NCI-H1930 (cell line): ENCODE measurements around the gene FUT8.
"Not testable (repeated sequence)": the region's sequence is repeated elsewhere in the genome, so short reads cannot be mapped to it uniquely, and the experiment has no call there.

Experiments used
- DNase-seq, 2 experiments: peaks; one replicate each; lab custom pipeline; 2025; lab: John Stamatoyannopoulos, UW

The FUT8 gene

GRCh38 chr14:65623759-65624158 lies 211.2 kb downstream of the FUT8 start:
- no peak for DNase-seq

GRCh38 chr14:65627315-65627714 lies 214.8 kb downstream of the FUT8 start:
- DNase-seq: no peak

- DNase-seq: no peak
These were observed 216.1 kb downstream of the FUT8 start for GRCh38 chr14:65628664-65629063.

GRCh38 chr14:65631040-65631439 lies 218.5 kb downstream of the FUT8 start:
- no peak for DNase-seq

- no peak for DNase-seq
These were observed 220.0 kb downstream of the FUT8 start for GRCh38 chr14:65632487-65632886.

GRCh38 chr14:65633666-65634065 lies 221.1 kb downstream of the FUT8 start:
- not testable (repeated sequence) for DNase-seq

- DNase-seq: no peak
These were observed 225.2 kb downstream of the FUT8 start for GRCh38 chr14:65637780-65638179.

- no peak for DNase-seq
These were observed 226.7 kb downstream of the FUT8 start for GRCh38 chr14:65639216-65639615.

- no peak for DNase-seq
These were observed 238.3 kb downstream of the FUT8 start for GRCh38 chr14:65650826-65651225.

- no peak for DNase-seq
These were observed 244.0 kb downstream of the FUT8 start for GRCh38 chr14:65656554-65656953.

GRCh38 chr14:65658202-65658601 lies 245.7 kb downstream of the FUT8 start:
- no peak for DNase-seq

- DNase-seq: peak; percentile 62 to 69
These were observed 249.3 kb downstream of the FUT8 start for GRCh38 chr14:65661865-65662264.

- no peak for DNase-seq
These were observed 251.9 kb downstream of the FUT8 start for GRCh38 chr14:65664436-65664835.

- DNase-seq: no peak
These were observed 264.0 kb downstream of the FUT8 start for GRCh38 chr14:65676361-65677014.

- no peak for DNase-seq
These were observed 273.0 kb downstream of the FUT8 start for GRCh38 chr14:65685572-65685971.

- no peak for DNase-seq
These were observed 274.2 kb downstream of the FUT8 start for GRCh38 chr14:65686761-65687160.

GRCh38 chr14:65689070-65689469 lies 276.5 kb downstream of the FUT8 start:
- no peak for DNase-seq

- not testable (repeated sequence) for DNase-seq
These were observed 280.0 kb downstream of the FUT8 start for GRCh38 chr14:65692566-65692965.

GRCh38 chr14:65696801-65697200 lies 284.3 kb downstream of the FUT8 start:
- no peak for DNase-seq

GRCh38 chr14:65703521-65703920 lies 291.0 kb downstream of the FUT8 start:
- DNase-seq: no peak

- no peak for DNase-seq
These were observed 291.5 kb downstream of the FUT8 start for GRCh38 chr14:65703996-65704395.

- DNase-seq: no peak
These were observed 291.9 kb downstream of the FUT8 start for GRCh38 chr14:65704437-65704836.

GRCh38 chr14:65704850-65705249 lies 292.3 kb downstream of the FUT8 start:
- no peak for DNase-seq

GRCh38 chr14:65709576-65709975 lies 297.0 kb downstream of the FUT8 start:
- DNase-seq: no peak
